Activated gamma-delta T cell treated with Interleukin-2 at 50 U/mL for 16 hours (primary cell): ENCODE results near the gene CANX.
"Not testable (repeated sequence)": the region's sequence is repeated elsewhere in the genome, so short reads cannot be mapped to it uniquely, and the experiment has no call there.

Source experiments
- DNase-seq: peaks from one replicate; pipeline ENCODE4 v3.0.0-alpha.2; 2020

CANX gene

GRCh38 chr5:179698935-179699615, at the start of gene CANX:
CANX (plus strand) TSS chr5:179698967; CDS start chr5:179705682, 6,715 bp downstream.
- no peak for DNase-seq

GRCh38 chr5:179649166-179649703, 49.5 kb upstream of the CANX start:
- DNase-seq: not testable (repeated sequence)

DNA sequence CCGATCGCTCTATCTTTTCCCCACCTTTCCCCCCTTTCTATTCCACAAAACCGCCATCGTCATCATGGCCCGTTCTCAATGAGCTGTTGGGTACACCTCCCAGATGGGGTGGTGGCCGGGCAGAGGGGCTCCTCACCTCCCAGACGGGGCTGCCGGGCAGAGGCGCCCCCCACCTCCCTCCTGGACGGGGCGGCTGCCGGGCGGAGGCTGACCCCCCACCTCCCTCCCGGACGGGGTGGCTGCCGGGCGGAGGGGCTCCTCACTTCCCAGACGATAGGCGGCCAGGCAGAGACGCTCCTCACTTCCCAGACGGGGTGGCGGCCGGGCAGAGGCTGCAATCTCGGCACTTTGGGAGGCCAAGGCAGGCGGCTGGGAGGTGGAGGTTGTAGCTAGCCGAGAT, 48.5 kb upstream of the CANX start:
- not testable (repeated sequence) for DNase-seq

GRCh38 chr5:179653135-179653534, 45.6 kb upstream of the CANX start:
- not testable (repeated sequence) for DNase-seq

DNA sequence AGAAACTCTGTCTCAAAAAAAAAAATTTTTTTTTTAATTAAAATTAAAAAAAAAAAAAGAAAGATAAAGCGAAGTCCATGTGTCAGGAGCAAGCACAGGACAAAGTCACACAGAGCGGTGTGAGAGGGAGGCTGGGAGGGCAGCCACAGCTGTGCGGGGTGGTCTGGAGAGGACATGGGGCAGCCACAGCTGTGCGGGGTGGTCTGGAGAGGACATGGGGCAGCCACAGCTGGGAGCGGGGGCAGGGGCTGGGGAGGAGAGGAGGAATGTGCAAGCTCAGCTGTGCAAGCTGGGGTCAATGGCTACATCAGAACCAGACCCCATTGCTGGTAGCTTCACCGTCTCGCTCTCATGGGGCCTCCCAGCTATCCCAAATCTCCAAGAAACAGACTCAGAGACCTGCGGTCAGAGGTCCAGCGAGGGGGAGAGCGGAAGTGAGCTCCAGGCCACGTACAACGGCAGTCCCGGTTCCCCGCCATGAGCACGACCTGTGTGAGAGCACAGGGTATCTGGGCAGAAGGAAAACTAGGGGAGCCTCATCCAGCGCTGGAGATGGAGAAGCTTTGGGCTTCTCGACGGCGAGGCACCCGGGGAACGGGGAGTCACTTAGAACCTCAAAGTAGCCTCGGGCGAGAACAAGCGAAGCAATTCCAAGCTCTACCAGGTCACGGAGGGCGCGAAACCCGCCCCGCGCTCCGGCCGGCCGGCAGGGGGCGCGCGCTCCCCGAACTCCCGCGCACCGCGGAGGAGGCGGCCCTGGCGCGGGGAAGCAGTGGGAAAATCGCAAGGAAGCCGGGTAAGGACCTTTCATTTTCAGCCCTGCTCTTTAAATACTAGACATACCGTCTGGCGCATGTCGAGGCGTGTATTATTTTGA, 41.2 kb upstream of the CANX start:
- DNase-seq: not testable (repeated sequence)

- not testable (repeated sequence) for DNase-seq
Observed at GRCh38 chr5:179658179-179658856, 40.4 kb upstream of the CANX start.

GRCh38 chr5:179661647-179662046, 37.1 kb upstream of the CANX start:
- not testable (repeated sequence) for DNase-seq

DNA sequence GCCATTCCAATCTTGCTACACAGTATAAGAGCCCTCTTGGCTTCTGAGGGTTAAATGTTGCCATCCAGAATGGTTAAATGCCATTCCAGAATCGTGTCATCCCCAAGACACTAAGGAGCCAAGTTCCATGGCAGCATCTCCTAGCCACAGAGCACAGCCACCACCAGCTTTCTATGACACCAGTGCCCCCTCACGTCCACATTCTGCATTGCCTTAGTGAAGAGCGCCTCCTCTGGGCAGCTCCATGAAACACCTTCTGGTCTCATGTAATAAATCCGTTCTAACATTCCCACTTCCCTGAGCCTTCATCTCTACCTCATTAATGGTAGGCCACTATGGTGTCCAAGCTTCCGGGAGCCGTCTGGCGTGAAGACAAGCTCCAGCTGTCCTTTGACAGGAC, 30.4 kb upstream of the CANX start:
- DNase-seq: peak; percentile 16

- peak; percentile 90 for DNase-seq
Observed at GRCh38 chr5:179678223-179679013, 20.3 kb upstream of the CANX start.

GRCh38 chr5:179679014-179679674, 19.6 kb upstream of the CANX start:
- peak; percentile 62 for DNase-seq

GRCh38 chr5:179680014-179680779, 18.6 kb upstream of the CANX start:
- no peak for DNase-seq

- no peak for DNase-seq
Observed at GRCh38 chr5:179680780-179681401, 17.9 kb upstream of the CANX start, which contains the start of gene CBY3. CBY3 (minus strand) TSS chr5:179681034; CDS start chr5:179680918, 116 bp downstream.

- DNase-seq: not testable (repeated sequence)
Observed at GRCh38 chr5:179689212-179689611, 9.6 kb upstream of the CANX start.

- DNase-seq: no peak
Observed at GRCh38 chr5:179694561-179694960, 4.2 kb upstream of the CANX start.

- no peak for DNase-seq
Observed at GRCh38 chr5:179696603-179697002, 2.2 kb upstream of the CANX start.

DNA sequence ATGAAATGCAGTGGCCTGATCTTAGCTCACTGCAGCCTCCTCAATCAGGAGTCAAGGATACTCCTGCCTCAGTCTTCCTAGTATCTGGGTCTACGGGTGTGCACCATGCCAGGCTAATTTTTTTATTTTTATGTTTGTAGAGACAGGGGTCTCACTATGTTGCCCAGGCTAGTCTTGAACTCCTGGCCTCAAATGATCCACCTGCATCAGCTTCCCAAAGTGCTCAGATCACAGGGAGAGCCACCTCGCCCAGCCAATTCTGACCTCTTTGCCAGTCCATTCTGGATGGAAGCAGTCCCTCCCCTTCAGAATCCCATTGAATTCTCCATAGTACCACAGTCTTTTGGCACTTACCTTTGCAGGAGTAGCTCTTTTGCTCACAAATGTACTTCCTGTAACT, 1.7 kb upstream of the CANX start:
- DNase-seq: no peak

GRCh38 chr5:179697543-179697942, 1.2 kb upstream of the CANX start:
- not testable (repeated sequence) for DNase-seq

GRCh38 chr5:179697993-179698934, 503 bp upstream of the CANX start:
- peak; percentile 98 for DNase-seq

- DNase-seq: no peak
Observed at GRCh38 chr5:179699616-179700237, 960 bp downstream of the CANX start.
